Parathyroid adenoma (tissue), 2 donors: ENCODE data around the gene P2RX4.

Experiments used
- H2AFZ ChIP-seq: fragments of 300-600 bp; sonication (generic); one replicate; pipeline ENCODE4 v1.7.0; 2017; ENCODE audit warnings: antibody characterized with exemption, mild to moderate bottlenecking
- H3K27ac ChIP-seq: fragments of 300-600 bp; sonication (generic); one replicate; pipeline ENCODE4 v1.7.0; 2017
- H3K27me3 ChIP-seq: fragments of 300-600 bp; sonication (generic); one replicate; pipeline ENCODE4 v1.7.0; 2017; ENCODE audit warnings: low read length; ENCODE audit not compliant: control insufficient read depth, insufficient read depth
- H3K36me3 ChIP-seq: fragments of 300-600 bp; sonication (generic); one replicate; pipeline ENCODE4 v1.7.0; 2017; ENCODE audit warnings: low read length; ENCODE audit not compliant: control insufficient read depth, insufficient read depth
- H3K4me1 ChIP-seq: fragments of 300-600 bp; sonication (generic); one replicate; pipeline ENCODE4 v1.7.0; 2017; ENCODE audit warnings: control low read depth
- H3K4me2 ChIP-seq: fragments of 300-600 bp; sonication (generic); one replicate; pipeline ENCODE4 v1.7.0; 2017; ENCODE audit warnings: low read length
- H3K4me3 ChIP-seq: fragments of 300-600 bp; sonication (generic); one replicate; pipeline ENCODE4 v1.7.0; 2017; ENCODE audit warnings: low read depth, low read length
- H3K79me2 ChIP-seq: fragments of 300-600 bp; sonication (generic); one replicate; pipeline ENCODE4 v1.7.0; 2017; ENCODE audit warnings: control low read depth
- H3K9ac ChIP-seq: fragments of 300-600 bp; sonication (generic); one replicate; pipeline ENCODE4 v1.7.0; 2017; ENCODE audit warnings: mild to moderate bottlenecking
- H3K9me3 ChIP-seq: fragments of 300-600 bp; sonication (generic); one replicate; pipeline ENCODE4 v1.7.0; 2017; ENCODE audit warnings: low read length; ENCODE audit not compliant: control insufficient read depth
- TF ChIP-seq, protein P1 (sequence below): fragments of 300-600 bp; sonication (generic); IDR thresholded peaks from one replicate; pipeline ENCODE4 v1.7.0; 2017; ENCODE audit warnings: antibody characterized with exemption, mild to moderate bottlenecking
- donor health status: primary hyperparathyroidism.

P2RX4 gene

DNA sequence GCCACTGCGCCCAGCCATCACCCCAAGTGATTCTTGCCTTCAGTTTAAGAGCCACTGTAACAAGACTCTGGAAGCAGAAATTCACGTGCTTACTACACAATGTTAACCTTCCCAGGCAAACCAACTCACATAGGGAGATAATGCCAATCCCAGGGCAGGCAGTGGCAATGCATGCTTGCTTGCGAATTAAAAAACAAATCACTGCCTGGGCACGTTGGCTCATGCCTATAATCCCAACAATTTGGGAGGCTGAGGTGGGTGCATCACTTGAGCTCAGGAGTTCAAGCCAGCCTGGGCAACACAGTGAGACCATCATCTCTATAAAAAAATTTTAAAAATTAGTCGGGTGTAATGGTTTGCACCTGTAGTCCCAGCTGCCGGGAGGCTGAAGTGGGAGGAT, 37.8 kb upstream of the P2RX4 start:
- H3K4me1 ChIP-seq, result no peaks in the 10 kb centered on the region
- H3K79me2 ChIP-seq, result no peaks in the 10 kb centered on the region
- no peaks in the 10 kb centered on the region for H3K36me3 ChIP-seq
- TF ChIP-seq, protein P1, sequence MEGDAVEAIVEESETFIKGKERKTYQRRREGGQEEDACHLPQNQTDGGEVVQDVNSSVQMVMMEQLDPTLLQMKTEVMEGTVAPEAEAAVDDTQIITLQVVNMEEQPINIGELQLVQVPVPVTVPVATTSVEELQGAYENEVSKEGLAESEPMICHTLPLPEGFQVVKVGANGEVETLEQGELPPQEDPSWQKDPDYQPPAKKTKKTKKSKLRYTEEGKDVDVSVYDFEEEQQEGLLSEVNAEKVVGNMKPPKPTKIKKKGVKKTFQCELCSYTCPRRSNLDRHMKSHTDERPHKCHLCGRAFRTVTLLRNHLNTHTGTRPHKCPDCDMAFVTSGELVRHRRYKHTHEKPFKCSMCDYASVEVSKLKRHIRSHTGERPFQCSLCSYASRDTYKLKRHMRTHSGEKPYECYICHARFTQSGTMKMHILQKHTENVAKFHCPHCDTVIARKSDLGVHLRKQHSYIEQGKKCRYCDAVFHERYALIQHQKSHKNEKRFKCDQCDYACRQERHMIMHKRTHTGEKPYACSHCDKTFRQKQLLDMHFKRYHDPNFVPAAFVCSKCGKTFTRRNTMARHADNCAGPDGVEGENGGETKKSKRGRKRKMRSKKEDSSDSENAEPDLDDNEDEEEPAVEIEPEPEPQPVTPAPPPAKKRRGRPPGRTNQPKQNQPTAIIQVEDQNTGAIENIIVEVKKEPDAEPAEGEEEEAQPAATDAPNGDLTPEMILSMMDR, result no peak
- H3K9me3 ChIP-seq, result no peaks in the 10 kb centered on the region
- H3K27ac ChIP-seq, result no peak overlapping the region
- H3K4me3 ChIP-seq, result no peak overlapping the region
- no peak overlapping the region for H2AFZ ChIP-seq
- no peak overlapping the region for H3K4me2 ChIP-seq
- no peaks in the 10 kb centered on the region for H3K27me3 ChIP-seq
- no peak overlapping the region for H3K9ac ChIP-seq

DNA sequence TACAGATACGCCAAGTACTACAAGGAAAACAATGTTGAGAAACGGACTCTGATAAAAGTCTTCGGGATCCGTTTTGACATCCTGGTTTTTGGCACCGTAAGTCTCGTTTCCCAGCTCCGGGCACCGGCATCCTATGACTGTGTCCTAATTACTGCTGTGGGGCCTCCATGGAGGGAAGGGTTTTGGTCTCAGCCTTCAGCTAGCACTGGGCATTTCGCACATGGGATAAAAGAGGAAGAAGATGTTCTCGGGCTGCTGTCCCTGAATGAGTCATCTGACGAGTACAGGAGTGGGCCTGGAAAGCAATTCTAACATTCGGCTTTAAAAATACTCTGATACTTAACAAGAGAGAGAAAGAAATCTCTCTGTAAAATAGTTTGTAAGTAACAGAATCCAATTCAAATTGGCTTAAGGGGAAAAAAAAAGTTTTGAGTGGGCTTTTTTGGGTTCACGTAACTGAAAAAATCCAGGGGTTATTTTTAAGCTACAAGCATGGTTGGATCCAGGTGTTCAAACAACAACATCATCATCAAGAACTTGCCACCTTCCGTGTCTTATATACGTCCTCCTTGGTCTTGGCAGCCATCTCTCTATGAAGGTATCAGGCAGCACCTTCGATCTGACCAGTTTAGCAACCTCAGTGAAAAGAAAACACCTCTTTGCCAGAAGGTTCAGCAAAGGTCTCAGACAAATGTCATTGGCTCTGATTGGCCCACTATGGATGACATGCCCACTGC, 34.4 kb upstream of the P2RX4 start:
- no peaks in the 10 kb centered on the region for H3K36me3 ChIP-seq
- no peak overlapping the region for H3K9ac ChIP-seq
- no peaks in the 10 kb centered on the region for H3K27me3 ChIP-seq
- no peak overlapping the region for H2AFZ ChIP-seq
- H3K79me2 ChIP-seq, result no peaks in the 10 kb centered on the region
- no peak overlapping the region for H3K4me2 ChIP-seq
- no peak overlapping the region for H3K4me3 ChIP-seq
- no peaks in the 10 kb centered on the region for H3K4me1 ChIP-seq
- TF ChIP-seq, protein P1, result no peak
- no peak overlapping the region for H3K27ac ChIP-seq
- H3K9me3 ChIP-seq, result no peaks in the 10 kb centered on the region

DNA sequence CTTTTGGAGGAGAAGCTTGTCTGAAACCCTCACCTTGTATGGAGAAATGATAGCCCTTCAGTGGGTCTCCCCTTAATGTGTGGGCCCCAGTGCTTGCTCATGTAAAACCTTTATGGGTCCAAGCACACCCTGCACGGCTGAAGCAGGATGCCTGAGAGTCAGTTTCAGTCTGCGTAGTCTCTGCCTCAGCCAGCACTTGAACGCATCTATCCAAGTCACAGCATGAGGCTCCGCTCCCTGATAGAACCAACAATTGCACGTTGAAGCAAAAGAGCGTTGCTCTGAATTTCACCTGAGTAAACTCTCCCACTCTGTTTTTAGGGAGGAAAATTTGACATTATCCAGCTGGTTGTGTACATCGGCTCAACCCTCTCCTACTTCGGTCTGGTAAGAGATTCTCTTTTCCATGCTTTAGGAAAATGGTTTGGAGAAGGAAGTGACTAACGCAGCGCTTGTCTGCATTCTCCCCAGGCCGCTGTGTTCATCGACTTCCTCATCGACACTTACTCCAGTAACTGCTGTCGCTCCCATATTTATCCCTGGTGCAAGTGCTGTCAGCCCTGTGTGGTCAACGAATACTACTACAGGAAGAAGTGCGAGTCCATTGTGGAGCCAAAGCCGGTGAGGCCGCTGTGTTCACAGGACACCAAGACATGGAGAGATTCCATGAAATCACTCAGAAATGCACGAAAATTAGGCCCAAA, 33.0 kb upstream of the P2RX4 start:
- TF ChIP-seq, protein P1, result no peak
- Histone ChIP-seq H2AFZ (no peak overlapping the region), H3K4me1 (no peaks in the 10 kb centered on the region), H3K36me3 (no peaks in the 10 kb centered on the region), H3K9ac (no peak overlapping the region), H3K79me2 (no peaks in the 10 kb centered on the region), H3K4me3 (no peak overlapping the region), H3K27me3 (no peaks in the 10 kb centered on the region), H3K27ac (no peak overlapping the region), H3K4me2 (no peak overlapping the region), H3K9me3 (no peaks in the 10 kb centered on the region)

DNA sequence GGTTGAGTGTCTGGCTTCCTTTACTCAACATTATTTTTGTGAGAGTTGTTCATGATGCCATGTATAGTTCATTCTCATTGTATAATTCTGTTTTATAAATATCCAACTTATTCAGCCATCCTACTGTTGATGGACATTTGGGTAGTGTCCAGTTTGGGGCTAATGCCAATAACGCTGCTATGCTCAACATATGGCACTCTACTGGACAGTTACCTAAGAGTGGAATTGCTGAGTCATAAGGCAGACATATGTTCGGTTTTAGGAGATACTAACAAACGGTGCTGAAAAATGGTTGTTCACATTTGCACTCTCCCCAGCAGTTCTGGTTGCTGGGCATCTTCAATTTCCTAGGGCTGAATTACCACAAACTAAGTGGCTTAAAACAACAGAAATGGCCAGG, 28.7 kb upstream of the P2RX4 start:
- TF ChIP-seq, protein P1, result no peak
- Histone ChIP-seq H2AFZ (no peak overlapping the region), H3K36me3 (no peaks in the 10 kb centered on the region), H3K4me2 (no peak overlapping the region), H3K9me3 (no peaks in the 10 kb centered on the region), H3K27me3 (no peaks in the 10 kb centered on the region), H3K27ac (no peak overlapping the region), H3K9ac (no peak overlapping the region), H3K79me2 (no peaks in the 10 kb centered on the region), H3K4me3 (no peak overlapping the region), H3K4me1 (no peaks in the 10 kb centered on the region)
